HG03108 (cell line): ENCODE data around the gene ULK3.

Experiments used
- ATAC-seq: cut with Tn5 transposase; IDR thresholded peaks from one replicate; pipeline ENCODE4 v1.9.1; 2021; ENCODE audit warnings: moderate library complexity; ENCODE audit not compliant: unreplicated experiment

Gene ULK3

GRCh38 chr15:74799856-74800558 is 42.9 kb downstream of the ULK3 start:
- ATAC-seq = peak; percentile 62

- no peak for ATAC-seq
Measured at GRCh38 chr15:74799255-74799855, 43.6 kb downstream of the ULK3 start.

- peak; percentile 33 for ATAC-seq
Measured at GRCh38 chr15:74798388-74799254, 44.3 kb downstream of the ULK3 start.

- no peak for ATAC-seq
Measured at GRCh38 chr15:74795966-74796625, 46.9 kb downstream of the ULK3 start.

GRCh38 chr15:74794970-74795349 is 48.0 kb downstream of the ULK3 start:
- ATAC-seq = no peak

- ATAC-seq = no peak
Measured at GRCh38 chr15:74794248-74794969, 48.5 kb downstream of the ULK3 start.

GRCh38 chr15:74793135-74794028 is 49.6 kb downstream of the ULK3 start:
- ATAC-seq = no peak

GRCh38 chr15:74792227-74793016 is 50.5 kb downstream of the ULK3 start:
- no peak for ATAC-seq

- ATAC-seq = no peak
Measured at GRCh38 chr15:74791667-74792066, 51.3 kb downstream of the ULK3 start.

- no peak for ATAC-seq
Measured at GRCh38 chr15:74791007-74791406, 51.9 kb downstream of the ULK3 start.

GRCh38 chr15:74790080-74790916 is 52.7 kb downstream of the ULK3 start:
- ATAC-seq = no peak

- no peak for ATAC-seq
Measured at GRCh38 chr15:74789741-74790079, 53.2 kb downstream of the ULK3 start.

- ATAC-seq = no peak
Measured at GRCh38 chr15:74789171-74789631, 53.8 kb downstream of the ULK3 start.

- peak; percentile 21 for ATAC-seq
Measured at GRCh38 chr15:74788683-74789151, 54.2 kb downstream of the ULK3 start.

GRCh38 chr15:74788042-74788682 is 54.8 kb downstream of the ULK3 start:
- ATAC-seq = no peak

GRCh38 chr15:74787251-74788041 is 55.5 kb downstream of the ULK3 start:
- peak; percentile 30 for ATAC-seq
